ENCODE results near the gene PANX1.

PANX1 gene

GRCh38 chr11:94139416-94139815 lies 10.8 kb downstream of the PANX1 start:
- H3K9me2 ChIP-seq (replicated peaks; ENCODE audit: control insufficient read depth, low read length): no peaks in the 10 kb centered on the region
- H3K79me2 ChIP-seq (ENCODE audit: control insufficient read depth, low read length): peaks cover 62% of the 10 kb centered on the region
- no peaks in the 10 kb centered on the region for H3K9me3 ChIP-seq (ENCODE audit: control insufficient read depth, insufficient read depth, low read length)
- no peak overlapping the region for H3K27ac ChIP-seq (ENCODE audit: low read depth, low read length)
- H4K20me1 ChIP-seq (ENCODE audit: control insufficient read depth, insufficient read depth, low read depth, low read length): peaks cover 5% of the 10 kb centered on the region; the same call in 1 of the 2 replicates
- peaks cover 12% of the 10 kb centered on the region for H3K4me1 ChIP-seq (ENCODE audit: control insufficient read depth, low read length)
- no peak overlapping the region for H3K4me2 ChIP-seq (ENCODE audit: low read length)
- no peak overlapping the region for H3K4me3 ChIP-seq (ENCODE audit: low read length)
- no peaks in the 10 kb centered on the region for H3F3A ChIP-seq (ENCODE audit: control insufficient read depth, insufficient read depth)
- TF ChIP-seq EZH2phosphoT487 (IDR thresholded peaks at IDR 0.05; ENCODE audit: borderline replicate concordance, low read length) (no peak), CTCF (IDR thresholded peaks at IDR 0.05; ENCODE audit: low read depth, low read length, poor library complexity, severe bottlenecking) (no peak)
- no peaks in the 10 kb centered on the region for H3K36me3 ChIP-seq (ENCODE audit: control insufficient read depth, low read length)
- no peaks in the 10 kb centered on the region for H3K27me3 ChIP-seq (ENCODE audit: control insufficient read depth, low read length)

DNA sequence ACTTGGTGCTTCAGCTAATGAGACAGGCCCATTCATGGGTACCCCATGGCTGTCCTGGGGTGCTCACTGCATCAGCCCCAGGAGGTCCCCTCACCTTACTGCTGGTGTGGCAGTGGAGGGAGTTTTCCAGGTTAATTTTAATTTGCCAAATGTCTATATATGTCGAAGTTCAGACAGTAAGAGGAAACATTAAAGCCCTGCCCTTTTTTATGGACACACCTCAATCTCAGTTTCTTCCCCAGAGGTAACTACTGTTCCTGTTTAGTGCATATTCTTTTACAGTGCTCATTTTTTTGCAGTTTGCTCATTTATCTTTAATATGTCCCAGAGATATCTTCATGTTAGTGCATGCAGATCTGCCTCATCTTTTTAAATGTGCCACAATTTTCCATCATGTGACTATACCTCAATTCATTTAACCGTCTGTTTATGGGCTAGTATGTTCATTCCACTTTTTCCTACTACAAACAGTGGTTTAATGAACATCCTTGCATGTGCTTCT lies 11.6 kb downstream of the PANX1 start:
- Histone ChIP-seq H3K4me3 (ENCODE audit: low read length) (no peak overlapping the region), H3F3A (ENCODE audit: control insufficient read depth, insufficient read depth) (no peaks in the 10 kb centered on the region), H3K9me2 (replicated peaks; ENCODE audit: control insufficient read depth, low read length) (no peaks in the 10 kb centered on the region), H3K27me3 (ENCODE audit: control insufficient read depth, low read length) (no peaks in the 10 kb centered on the region), H3K27ac (ENCODE audit: low read depth, low read length) (no peak overlapping the region), H3K9me3 (ENCODE audit: control insufficient read depth, insufficient read depth, low read length) (no peaks in the 10 kb centered on the region), H3K4me1 (ENCODE audit: control insufficient read depth, low read length) (peaks cover 4% of the 10 kb centered on the region), H4K20me1 (ENCODE audit: control insufficient read depth, insufficient read depth, low read depth, low read length) (no peaks in the 10 kb centered on the region), H3K36me3 (ENCODE audit: control insufficient read depth, low read length) (no peaks in the 10 kb centered on the region), H3K4me2 (ENCODE audit: low read length) (no peak overlapping the region), H3K79me2 (ENCODE audit: control insufficient read depth, low read length) (peaks cover 60% of the 10 kb centered on the region)
- no peak for TF ChIP-seq EZH2phosphoT487 (IDR thresholded peaks at IDR 0.05; ENCODE audit: borderline replicate concordance, low read length)
- TF ChIP-seq CTCF (IDR thresholded peaks at IDR 0.05; ENCODE audit: low read depth, low read length, poor library complexity, severe bottlenecking): no peak

GRCh38 chr11:94141511-94142307 lies 13.1 kb downstream of the PANX1 start:
- Histone ChIP-seq H3K9me3 (ENCODE audit: control insufficient read depth, insufficient read depth, low read length) (no peaks in the 10 kb centered on the region), H3K4me1 (ENCODE audit: control insufficient read depth, low read length) (no peaks in the 10 kb centered on the region), H3K9me2 (replicated peaks; ENCODE audit: control insufficient read depth, low read length) (no peaks in the 10 kb centered on the region), H3F3A (ENCODE audit: control insufficient read depth, insufficient read depth) (no peaks in the 10 kb centered on the region), H3K4me3 (ENCODE audit: low read length) (no peak overlapping the region), H3K36me3 (ENCODE audit: control insufficient read depth, low read length) (no peaks in the 10 kb centered on the region), H3K4me2 (ENCODE audit: low read length) (no peak overlapping the region), H4K20me1 (ENCODE audit: control insufficient read depth, insufficient read depth, low read depth, low read length) (no peaks in the 10 kb centered on the region), H3K27ac (ENCODE audit: low read depth, low read length) (no peak overlapping the region), H3K27me3 (ENCODE audit: control insufficient read depth, low read length) (no peaks in the 10 kb centered on the region), H3K79me2 (ENCODE audit: control insufficient read depth, low read length) (peaks cover 57% of the 10 kb centered on the region)
- TF ChIP-seq CTCF (IDR thresholded peaks at IDR 0.05; ENCODE audit: low read depth, low read length, poor library complexity, severe bottlenecking) (no peak), EZH2phosphoT487 (IDR thresholded peaks at IDR 0.05; ENCODE audit: borderline replicate concordance, low read length) (no peak)

Measured in DOHH2 (cell line).